ENCODE data around the gene ZNF14. TPM values are rescaled to one million over a fixed set of nuclear protein-coding genes. Genes with fewer than 3 reads are reported as not detected.

The ZNF14 gene
- total and polyA plus RNA-seq, 12 donors = 1.8 to 6.6 (median 3.8) TPM

DNA sequence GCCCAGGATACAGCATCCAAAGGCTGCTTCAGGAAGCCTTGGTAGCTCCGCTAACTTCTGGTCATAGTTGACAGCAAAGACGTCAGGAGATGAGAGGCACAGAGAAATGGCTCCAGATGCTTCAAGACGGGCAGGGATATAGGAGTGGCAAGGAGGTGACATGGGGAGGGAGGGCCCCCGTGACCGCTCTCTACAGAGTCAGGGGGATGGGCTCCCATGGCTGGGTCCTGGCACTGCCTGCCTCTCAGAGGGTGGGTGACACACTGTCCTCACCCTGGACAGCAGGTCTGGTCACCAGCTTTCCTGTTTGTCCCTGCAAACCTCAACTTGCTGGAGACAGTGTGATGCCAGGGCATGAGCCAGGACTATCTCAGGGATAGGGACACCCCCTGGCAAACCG, 10.3 kb upstream of the ZNF14 start:
- no peak for ATAC-seq
- WGBS, 2 donors = 84% methylated on average over 6 of the region's 6 CpGs

DNA sequence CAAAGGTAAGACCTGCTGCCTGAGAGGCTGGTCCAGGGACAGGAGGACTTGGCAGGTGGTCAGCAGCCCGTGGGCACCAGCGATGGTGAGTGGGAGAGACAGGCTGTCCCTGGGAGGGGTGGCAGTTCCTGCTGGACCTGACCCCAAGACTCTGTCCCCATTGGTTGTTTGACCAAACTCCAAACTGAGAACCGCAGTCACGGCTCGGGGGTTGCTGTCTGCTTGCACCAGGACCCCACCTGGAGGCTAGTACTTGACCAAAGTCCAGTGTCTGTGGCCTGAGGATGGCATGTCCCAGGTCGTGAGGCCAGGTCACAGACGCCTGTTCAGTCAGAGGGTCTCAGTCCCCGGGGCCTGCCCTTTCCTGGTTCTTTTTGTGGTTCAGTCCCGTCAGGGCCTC, 9.9 kb upstream of the ZNF14 start:
- Histone ChIP-seq H3K27ac (no peak overlapping the region), H3K27me3 (no peaks in the 10 kb centered on the region), H3K4me1 (no peaks in the 10 kb centered on the region), H3K9me3 (no peaks in the 10 kb centered on the region), H3K4me3 (no peak overlapping the region), H3K36me3 (no peaks in the 10 kb centered on the region)
- DNase-seq (no peak), ATAC-seq (no peak)
- WGBS, 2 donors = 80 to 85% methylated on average over 9 of the region's 9 CpGs
- TF ChIP-seq, protein P1, sequence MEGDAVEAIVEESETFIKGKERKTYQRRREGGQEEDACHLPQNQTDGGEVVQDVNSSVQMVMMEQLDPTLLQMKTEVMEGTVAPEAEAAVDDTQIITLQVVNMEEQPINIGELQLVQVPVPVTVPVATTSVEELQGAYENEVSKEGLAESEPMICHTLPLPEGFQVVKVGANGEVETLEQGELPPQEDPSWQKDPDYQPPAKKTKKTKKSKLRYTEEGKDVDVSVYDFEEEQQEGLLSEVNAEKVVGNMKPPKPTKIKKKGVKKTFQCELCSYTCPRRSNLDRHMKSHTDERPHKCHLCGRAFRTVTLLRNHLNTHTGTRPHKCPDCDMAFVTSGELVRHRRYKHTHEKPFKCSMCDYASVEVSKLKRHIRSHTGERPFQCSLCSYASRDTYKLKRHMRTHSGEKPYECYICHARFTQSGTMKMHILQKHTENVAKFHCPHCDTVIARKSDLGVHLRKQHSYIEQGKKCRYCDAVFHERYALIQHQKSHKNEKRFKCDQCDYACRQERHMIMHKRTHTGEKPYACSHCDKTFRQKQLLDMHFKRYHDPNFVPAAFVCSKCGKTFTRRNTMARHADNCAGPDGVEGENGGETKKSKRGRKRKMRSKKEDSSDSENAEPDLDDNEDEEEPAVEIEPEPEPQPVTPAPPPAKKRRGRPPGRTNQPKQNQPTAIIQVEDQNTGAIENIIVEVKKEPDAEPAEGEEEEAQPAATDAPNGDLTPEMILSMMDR (IDR thresholded peaks at IDR 0.05) = no peak
- intact Hi-C loops (cut with DNase I) = no loop called here

More for the DNA sequence above, 10.3 kb upstream of the ZNF14 start:
- H3K36me3 ChIP-seq = no peaks in the 10 kb centered on the region
- H3K4me1 ChIP-seq = no peaks in the 10 kb centered on the region
- TF ChIP-seq, protein P1 (IDR thresholded peaks at IDR 0.05) = no peak
- H3K27me3 ChIP-seq = no peaks in the 10 kb centered on the region
- intact Hi-C loops (cut with DNase I) = no loop called here
- H3K4me3 ChIP-seq = no peak overlapping the region
- DNase-seq = no peak
- no peak overlapping the region for H3K27ac ChIP-seq
- H3K9me3 ChIP-seq = no peaks in the 10 kb centered on the region

DNA sequence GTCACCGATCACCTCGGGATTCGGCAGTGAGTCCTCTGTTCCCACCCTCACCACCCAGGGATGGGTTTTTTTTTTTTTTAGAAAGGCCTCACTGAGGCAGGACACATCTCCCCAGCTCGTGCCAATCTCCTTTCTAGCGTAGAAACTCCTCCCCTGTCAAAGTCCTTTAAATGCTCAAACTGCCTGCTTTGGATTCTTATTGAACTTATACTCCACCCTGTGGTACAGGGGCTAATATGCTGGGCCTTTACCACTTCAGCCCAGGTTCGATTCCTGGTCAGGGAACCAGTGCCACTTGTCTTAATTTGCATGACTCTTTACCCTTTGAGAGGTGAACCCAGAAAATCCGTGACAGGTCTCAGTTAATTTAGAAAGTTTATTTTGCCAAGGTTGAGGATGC, 8.3 kb upstream of the ZNF14 start:
- no peaks in the 10 kb centered on the region for H3K4me1 ChIP-seq
- DNase-seq (no peak), ATAC-seq (no peak)
- no peaks in the 10 kb centered on the region for H3K27me3 ChIP-seq
- WGBS, 2 donors = 83 to 86% methylated on average over 7 of the region's 7 CpGs
- no peaks in the 10 kb centered on the region for H3K9me3 ChIP-seq
- no peak overlapping the region for H3K27ac ChIP-seq
- H3K36me3 ChIP-seq = no peaks in the 10 kb centered on the region
- H3K4me3 ChIP-seq = no peak overlapping the region
- intact Hi-C loops (cut with DNase I) = no loop called here
- TF ChIP-seq, protein P1 (IDR thresholded peaks at IDR 0.05) = no peak

DNA sequence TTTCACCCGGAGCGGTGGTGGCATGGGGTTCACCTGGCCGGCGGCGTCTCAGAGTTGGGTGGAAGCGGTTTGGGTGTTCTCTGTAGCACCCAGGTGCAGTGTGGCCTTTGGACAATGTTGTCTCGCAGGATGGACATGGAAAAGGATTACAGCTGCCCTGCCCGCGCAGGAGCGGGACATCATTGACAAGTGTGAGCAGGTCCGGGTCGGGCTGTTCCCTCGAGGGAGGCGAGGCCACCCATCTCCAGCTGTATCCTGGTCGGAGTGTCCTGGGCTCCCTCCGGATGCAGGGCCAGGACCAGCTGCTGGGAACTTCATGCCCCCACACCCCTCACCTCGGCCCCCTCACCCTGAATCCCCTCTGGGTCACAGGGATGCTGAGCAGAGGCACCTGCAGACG, 7.8 kb upstream of the ZNF14 start:
- Histone ChIP-seq H3K27ac (no peak overlapping the region), H3K9me3 (no peaks in the 10 kb centered on the region), H3K4me1 (no peaks in the 10 kb centered on the region), H3K4me3 (no peak overlapping the region), H3K36me3 (no peaks in the 10 kb centered on the region), H3K27me3 (no peaks in the 10 kb centered on the region)
- no peak for DNase-seq
- ATAC-seq = no peak
- intact Hi-C loops (cut with DNase I) = no loop called here
- TF ChIP-seq, protein P1 (IDR thresholded peaks at IDR 0.05) = no peak
- 86 to 87% methylated on average over 18 of the region's 18 CpGs for WGBS, 2 donors
